Neural crest cell (in vitro differentiated cells): ENCODE results near the gene MSANTD3. TPM values are rescaled to one million over a fixed set of nuclear protein-coding genes. Genes with fewer than 3 reads are reported as not detected.

Source experiments
- DNase-seq: peaks from one replicate; pipeline ENCODE4 v3.0.0; 2021; ENCODE audit warnings: low read depth, mixed read lengths, low spot score
- H3K27ac Mint-ChIP-seq: one replicate; pipeline ENCODE4 v1.8.0; 2021; ENCODE audit warnings: mild to moderate bottlenecking, mixed read lengths; ENCODE audit not compliant: unreplicated experiment
- H3K27me3 Mint-ChIP-seq: 2 replicates; pipeline ENCODE4 v1.8.0; 2021; ENCODE audit warnings: low read depth, mild to moderate bottlenecking, mixed read lengths
- H3K36me3 Mint-ChIP-seq: 2 replicates; pipeline ENCODE4 v1.8.0; 2021; ENCODE audit warnings: low read depth, mild to moderate bottlenecking, mixed read lengths
- H3K4me1 Mint-ChIP-seq: 2 replicates; pipeline ENCODE4 v1.8.0; 2021; ENCODE audit warnings: mixed read lengths
- H3K4me3 Mint-ChIP-seq: one replicate; pipeline ENCODE4 v1.8.0; 2021; ENCODE audit warnings: mild to moderate bottlenecking, mixed read lengths
- H3K9me3 Mint-ChIP-seq: 2 replicates; pipeline ENCODE4 v1.8.0; 2021; ENCODE audit warnings: mixed read lengths
- total RNA-seq: library from RNA; stranded (reverse); gene quantifications from 2 replicates; pipeline ENCODE4 v1.2.1, GENCODE V29; 2021
- TF ChIP-seq, protein P1 (sequence below): fragments of 200-600 bp; sonication (generic); conservative IDR thresholded peaks from 2 replicates; pipeline ENCODE4 v1.5.0; 2021; ENCODE audit warnings: antibody characterized with exemption, mild to moderate bottlenecking

The MSANTD3 gene
- total RNA-seq, 1 donor from 2014 or later, result 50.1 TPM

GRCh38 chr9:100441911-100442361, 15.0 kb downstream of the MSANTD3 start:
- Mint-ChIP-seq H3K36me3 (peaks cover 11% of the 10 kb centered on the region), H3K9me3 (no peaks in the 10 kb centered on the region), H3K4me1 (peaks cover 14% of the 10 kb centered on the region), H3K27me3 (no peaks in the 10 kb centered on the region), H3K4me3 (no peak overlapping the region), H3K27ac (peak overlapping the region; percentile 19)
- DNase-seq, result no peak
- TF ChIP-seq, protein P1, sequence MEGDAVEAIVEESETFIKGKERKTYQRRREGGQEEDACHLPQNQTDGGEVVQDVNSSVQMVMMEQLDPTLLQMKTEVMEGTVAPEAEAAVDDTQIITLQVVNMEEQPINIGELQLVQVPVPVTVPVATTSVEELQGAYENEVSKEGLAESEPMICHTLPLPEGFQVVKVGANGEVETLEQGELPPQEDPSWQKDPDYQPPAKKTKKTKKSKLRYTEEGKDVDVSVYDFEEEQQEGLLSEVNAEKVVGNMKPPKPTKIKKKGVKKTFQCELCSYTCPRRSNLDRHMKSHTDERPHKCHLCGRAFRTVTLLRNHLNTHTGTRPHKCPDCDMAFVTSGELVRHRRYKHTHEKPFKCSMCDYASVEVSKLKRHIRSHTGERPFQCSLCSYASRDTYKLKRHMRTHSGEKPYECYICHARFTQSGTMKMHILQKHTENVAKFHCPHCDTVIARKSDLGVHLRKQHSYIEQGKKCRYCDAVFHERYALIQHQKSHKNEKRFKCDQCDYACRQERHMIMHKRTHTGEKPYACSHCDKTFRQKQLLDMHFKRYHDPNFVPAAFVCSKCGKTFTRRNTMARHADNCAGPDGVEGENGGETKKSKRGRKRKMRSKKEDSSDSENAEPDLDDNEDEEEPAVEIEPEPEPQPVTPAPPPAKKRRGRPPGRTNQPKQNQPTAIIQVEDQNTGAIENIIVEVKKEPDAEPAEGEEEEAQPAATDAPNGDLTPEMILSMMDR, result no peak

GRCh38 chr9:100443781-100444768, 17.1 kb downstream of the MSANTD3 start:
- no peaks in the 10 kb centered on the region for H3K27me3 Mint-ChIP-seq
- TF ChIP-seq, protein P1, result no peak
- H3K27ac Mint-ChIP-seq, result no peak overlapping the region
- no peak for DNase-seq
- H3K36me3 Mint-ChIP-seq, result peaks cover 11% of the 10 kb centered on the region
- peaks cover 11% of the 10 kb centered on the region for H3K4me1 Mint-ChIP-seq
- no peak overlapping the region for H3K4me3 Mint-ChIP-seq
- H3K9me3 Mint-ChIP-seq, result no peaks in the 10 kb centered on the region

GRCh38 chr9:100445161-100445902, 18.4 kb downstream of the MSANTD3 start:
- Mint-ChIP-seq H3K27me3 (no peaks in the 10 kb centered on the region), H3K4me3 (no peak overlapping the region), H3K9me3 (no peaks in the 10 kb centered on the region), H3K36me3 (peaks cover 12% of the 10 kb centered on the region), H3K4me1 (peaks cover 4% of the 10 kb centered on the region), H3K27ac (no peak overlapping the region)
- TF ChIP-seq, protein P1, result no peak
- DNase-seq, result no peak

- Mint-ChIP-seq H3K9me3 (no peaks in the 10 kb centered on the region), H3K4me1 (peaks cover 4% of the 10 kb centered on the region), H3K27ac (no peak overlapping the region), H3K36me3 (peaks cover 18% of the 10 kb centered on the region), H3K27me3 (no peaks in the 10 kb centered on the region), H3K4me3 (no peak overlapping the region)
- no peak for DNase-seq
- TF ChIP-seq, protein P1, result no peak
Measured at GRCh38 chr9:100445903-100446549, 19.1 kb downstream of the MSANTD3 start.

GRCh38 chr9:100447041-100447440, 20.1 kb downstream of the MSANTD3 start:
- Mint-ChIP-seq H3K36me3 (peaks cover 19% of the 10 kb centered on the region), H3K4me1 (peaks cover 4% of the 10 kb centered on the region), H3K9me3 (no peaks in the 10 kb centered on the region), H3K27ac (no peak overlapping the region), H3K4me3 (no peak overlapping the region), H3K27me3 (no peaks in the 10 kb centered on the region)
- TF ChIP-seq, protein P1, result no peak
- no peak for DNase-seq
